Skin of body (tissue), 2 donors: ENCODE results near the gene ASB3. TPM values are rescaled to one million over a fixed set of nuclear protein-coding genes. Genes with fewer than 3 reads are reported as not detected.
"Not testable (repeated sequence)": the region's sequence is repeated elsewhere in the genome, so short reads cannot be mapped to it uniquely, and the experiment has no call there.

Experiments
- DNase-seq: peaks from one replicate; lab custom pipeline; 2025; lab: John Stamatoyannopoulos, UW
- total RNA-seq: library from RNA; depleted of rRNA; stranded (reverse); fragments of >200 nt; gene quantifications from one replicate; pipeline ENCODE4 v1.2.3, GENCODE V29; 2014

ASB3 gene
- total RNA-seq, 1 donor from 2014 or later = 30.4 TPM

- no peak for DNase-seq
Observed at GRCh38 chr2:53740170-53740569, 46.6 kb downstream of the ASB3 start.

GRCh38 chr2:53739032-53739431 lies 47.7 kb downstream of the ASB3 start:
- DNase-seq = no peak

- DNase-seq = no peak
Observed at GRCh38 chr2:53737091-53737490, 49.7 kb downstream of the ASB3 start.

- no peak for DNase-seq
Observed at GRCh38 chr2:53729143-53729762, 57.5 kb downstream of the ASB3 start.

- DNase-seq = no peak
Observed at GRCh38 chr2:53727921-53728320, 58.8 kb downstream of the ASB3 start.

GRCh38 chr2:53725662-53726061 lies 61.1 kb downstream of the ASB3 start:
- no peak for DNase-seq

- DNase-seq = no peak
Observed at GRCh38 chr2:53724536-53724935, 62.2 kb downstream of the ASB3 start.

GRCh38 chr2:53720944-53721343 lies 65.8 kb downstream of the ASB3 start:
- DNase-seq = not testable (repeated sequence)

GRCh38 chr2:53715568-53715967 lies 71.2 kb downstream of the ASB3 start:
- no peak for DNase-seq

GRCh38 chr2:53711271-53711780 lies 75.4 kb downstream of the ASB3 start:
- no peak for DNase-seq

GRCh38 chr2:53708988-53709387 lies 77.8 kb downstream of the ASB3 start:
- DNase-seq = no peak

- no peak for DNase-seq
Observed at GRCh38 chr2:53701221-53701620, 85.5 kb downstream of the ASB3 start.

- DNase-seq = no peak
Observed at GRCh38 chr2:53697686-53698085, 89.1 kb downstream of the ASB3 start.

- no peak for DNase-seq
Observed at GRCh38 chr2:53697092-53697491, 89.7 kb downstream of the ASB3 start.

- DNase-seq = no peak
Observed at GRCh38 chr2:53695575-53695974, 91.2 kb downstream of the ASB3 start.

- no peak for DNase-seq
Observed at GRCh38 chr2:53694096-53694771, 92.5 kb downstream of the ASB3 start.

- DNase-seq = no peak
Observed at GRCh38 chr2:53690876-53691275, 95.9 kb downstream of the ASB3 start.

- no peak for DNase-seq
Observed at GRCh38 chr2:53672881-53673522, 113.8 kb downstream of the ASB3 start.

- no peak for DNase-seq
Observed at GRCh38 chr2:53670331-53670730, 116.4 kb downstream of the ASB3 start.

- no peak for DNase-seq
Observed at GRCh38 chr2:53668624-53669026, 118.1 kb downstream of the ASB3 start.

GRCh38 chr2:53667130-53667529 lies 119.6 kb downstream of the ASB3 start:
- DNase-seq = not testable (repeated sequence)

- DNase-seq = no peak
Observed at GRCh38 chr2:53660886-53661285, 125.9 kb downstream of the ASB3 start.

GRCh38 chr2:53658474-53658873 lies 128.3 kb downstream of the ASB3 start:
- DNase-seq = not testable (repeated sequence)
